Stomach (tissue), 4 donors: ENCODE measurements around the gene SH3RF3.

ENCODE experiments used
- EP300 ChIP-seq: sonication (generic); formaldehyde crosslinking; IDR thresholded peaks from one replicate; pipeline ENCODE4 v1.6.1; 2017; ENCODE audit warnings: antibody characterized with exemption
- POLR2A ChIP-seq, 4 donors: fragments of 450-650 bp; IDR thresholded peaks; one replicate each; pipeline ENCODE4 v1.6.1; 2016; ENCODE audit warnings: antibody characterized with exemption in 4 of 4, control low read depth in 2 of 4, mild to moderate bottlenecking in 1 of 4, moderate library complexity in 1 of 4
- TF ChIP-seq, protein P1 (sequence below), 7 experiments: fragments of 450-650 bp in 4 of 7; fragments of 200-600 bp in 3 of 7; sonication (generic) in 3 of 7; IDR thresholded peaks; one replicate each; pipeline ENCODE4 v1.5.1; 2016 to 2019; ENCODE audit warnings: antibody characterized with exemption in 7 of 7, control low read depth in 2 of 7, mild to moderate bottlenecking in 1 of 7

DNA sequence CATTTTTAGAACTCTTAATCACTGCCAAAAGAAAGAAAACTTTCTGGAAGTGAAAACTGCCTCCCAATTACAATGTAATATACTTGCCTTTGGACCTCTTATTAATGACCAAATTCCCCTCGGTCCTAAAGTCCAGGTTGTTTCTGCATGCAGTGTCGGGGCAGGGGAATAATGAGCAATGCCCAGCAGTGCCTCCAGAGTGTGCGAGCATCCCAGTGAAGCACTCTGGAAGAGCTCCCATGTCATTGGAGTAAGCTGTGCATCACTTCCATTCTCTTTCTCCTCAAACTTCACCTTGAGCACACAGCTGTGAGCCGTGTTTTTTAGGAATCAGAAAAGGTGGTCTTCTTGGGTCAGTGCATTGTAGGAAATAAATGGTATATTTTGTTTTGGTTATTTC lies 107.1 kb downstream of the SH3RF3 start:
- TF ChIP-seq, protein P1, sequence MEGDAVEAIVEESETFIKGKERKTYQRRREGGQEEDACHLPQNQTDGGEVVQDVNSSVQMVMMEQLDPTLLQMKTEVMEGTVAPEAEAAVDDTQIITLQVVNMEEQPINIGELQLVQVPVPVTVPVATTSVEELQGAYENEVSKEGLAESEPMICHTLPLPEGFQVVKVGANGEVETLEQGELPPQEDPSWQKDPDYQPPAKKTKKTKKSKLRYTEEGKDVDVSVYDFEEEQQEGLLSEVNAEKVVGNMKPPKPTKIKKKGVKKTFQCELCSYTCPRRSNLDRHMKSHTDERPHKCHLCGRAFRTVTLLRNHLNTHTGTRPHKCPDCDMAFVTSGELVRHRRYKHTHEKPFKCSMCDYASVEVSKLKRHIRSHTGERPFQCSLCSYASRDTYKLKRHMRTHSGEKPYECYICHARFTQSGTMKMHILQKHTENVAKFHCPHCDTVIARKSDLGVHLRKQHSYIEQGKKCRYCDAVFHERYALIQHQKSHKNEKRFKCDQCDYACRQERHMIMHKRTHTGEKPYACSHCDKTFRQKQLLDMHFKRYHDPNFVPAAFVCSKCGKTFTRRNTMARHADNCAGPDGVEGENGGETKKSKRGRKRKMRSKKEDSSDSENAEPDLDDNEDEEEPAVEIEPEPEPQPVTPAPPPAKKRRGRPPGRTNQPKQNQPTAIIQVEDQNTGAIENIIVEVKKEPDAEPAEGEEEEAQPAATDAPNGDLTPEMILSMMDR (IDR thresholded peaks at IDR 0.05), result no peak
- TF ChIP-seq EP300 (no peak), POLR2A (IDR thresholded peaks at IDR 0.05) (no peak)
